Peyer's patch (tissue), 4 donors: Measurements from ENCODE around the gene EML1. TPM values are rescaled to one million over a fixed set of nuclear protein-coding genes. Genes with fewer than 3 reads are reported as not detected.
A peak's percentile ranks its signal among the peaks of the same experiment; 100 is the strongest.

Source experiments
- DNase-seq, 3 donors: peaks; one replicate each; pipeline ENCODE4 v3.0.0-alpha.2; 2017 to 2019
- H3K27ac ChIP-seq, 4 donors: fragments of 200-600 bp; sonication (generic); one replicate each; pipeline ENCODE4 v1.5.1; 2016 to 2019
- H3K27me3 ChIP-seq, 2 donors: fragments of 200-600 bp; sonication (generic); one replicate each; pipeline ENCODE4 v1.5.1; 2019
- H3K36me3 ChIP-seq, 3 donors: fragments of 200-600 bp; sonication (generic); one replicate each; pipeline ENCODE4 v1.5.1; 2016 to 2019
- H3K4me1 ChIP-seq, 4 donors: fragments of 200-600 bp; sonication (generic); one replicate each; pipeline ENCODE4 v1.5.1; 2016 to 2019
- H3K4me3 ChIP-seq, 4 donors: fragments of 200-600 bp; sonication (generic); 1 replicate in 3 of 4; 2 replicates in 1 of 4; pipeline ENCODE4 v1.5.1; 2016 to 2019; ENCODE audit warnings: mild to moderate bottlenecking in 1 of 4
- H3K9me3 ChIP-seq, 4 donors: fragments of 200-600 bp; sonication (generic); one replicate each; pipeline ENCODE4 v1.5.1; 2016 to 2019; ENCODE audit warnings: mild to moderate bottlenecking in 1 of 4
- POLR2A ChIP-seq, 2 donors: fragments of 450-650 bp; IDR thresholded peaks; one replicate each; pipeline ENCODE4 v1.5.1; 2017; ENCODE audit warnings: antibody characterized with exemption in 2 of 2, mild to moderate bottlenecking in 2 of 2, moderate library complexity in 2 of 2
- total RNA-seq, 4 donors: library from RNA; depleted of rRNA; stranded (reverse); fragments of >200 nt; gene quantifications; one replicate each; pipeline ENCODE4 v1.1.0, GENCODE V29; 2016
- TF ChIP-seq, protein P1 (sequence below), 6 experiments: fragments of 450-650 bp in 4 of 6; fragments of 200-600 bp in 2 of 6; sonication (generic) in 1 of 6; IDR thresholded peaks; one replicate each; pipeline ENCODE4 v1.5.1; 2017 to 2019; ENCODE audit warnings: antibody characterized with exemption in 6 of 6, mild to moderate bottlenecking in 3 of 6, moderate library complexity in 1 of 6

The EML1 gene
- total RNA-seq, 4 donors from 2014 or later, result 12.3 to 32.2 (median 18.9) TPM

DNA sequence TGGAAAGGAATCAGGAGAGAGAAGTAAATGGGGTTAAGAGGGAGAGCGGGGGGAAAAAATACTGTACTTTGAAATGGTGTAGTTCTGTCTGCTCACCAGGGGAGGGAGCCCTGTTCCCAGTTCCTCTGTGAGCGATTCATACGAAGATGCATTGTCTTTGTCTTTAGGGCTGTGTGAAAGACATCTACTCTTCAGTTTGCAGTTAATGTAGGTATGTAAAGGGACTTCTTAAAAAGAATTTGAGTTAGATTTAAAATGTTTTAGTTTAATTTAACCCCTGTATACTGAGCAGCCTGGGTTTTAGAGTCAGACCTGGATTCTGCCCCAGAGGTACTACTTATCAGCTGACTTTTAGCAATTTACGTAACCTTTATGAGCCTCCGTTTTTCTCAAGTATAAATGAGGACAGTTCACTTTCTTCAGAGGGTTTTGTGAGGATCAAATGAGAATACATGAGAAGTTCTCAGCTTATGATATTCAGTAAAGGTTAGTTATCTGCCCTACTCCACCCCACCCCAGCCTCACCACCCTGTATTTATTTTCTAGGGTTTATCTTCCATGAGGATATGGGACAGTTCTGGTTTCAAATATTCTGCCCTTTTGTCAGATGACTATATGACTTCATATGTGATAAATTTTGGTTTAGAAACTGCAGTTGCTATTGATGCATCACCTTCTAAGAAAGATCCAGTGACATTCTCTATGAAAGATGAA lies 189.5 kb downstream of the EML1 start:
- peak in 1 of 3 donors; percentile 82 for DNase-seq
- H3K4me3 ChIP-seq, result no peak overlapping the region
- no peaks in the 10 kb centered on the region for H3K27me3 ChIP-seq
- no peak overlapping the region for H3K27ac ChIP-seq
- no peaks in the 10 kb centered on the region for H3K36me3 ChIP-seq
- TF ChIP-seq, protein P1, sequence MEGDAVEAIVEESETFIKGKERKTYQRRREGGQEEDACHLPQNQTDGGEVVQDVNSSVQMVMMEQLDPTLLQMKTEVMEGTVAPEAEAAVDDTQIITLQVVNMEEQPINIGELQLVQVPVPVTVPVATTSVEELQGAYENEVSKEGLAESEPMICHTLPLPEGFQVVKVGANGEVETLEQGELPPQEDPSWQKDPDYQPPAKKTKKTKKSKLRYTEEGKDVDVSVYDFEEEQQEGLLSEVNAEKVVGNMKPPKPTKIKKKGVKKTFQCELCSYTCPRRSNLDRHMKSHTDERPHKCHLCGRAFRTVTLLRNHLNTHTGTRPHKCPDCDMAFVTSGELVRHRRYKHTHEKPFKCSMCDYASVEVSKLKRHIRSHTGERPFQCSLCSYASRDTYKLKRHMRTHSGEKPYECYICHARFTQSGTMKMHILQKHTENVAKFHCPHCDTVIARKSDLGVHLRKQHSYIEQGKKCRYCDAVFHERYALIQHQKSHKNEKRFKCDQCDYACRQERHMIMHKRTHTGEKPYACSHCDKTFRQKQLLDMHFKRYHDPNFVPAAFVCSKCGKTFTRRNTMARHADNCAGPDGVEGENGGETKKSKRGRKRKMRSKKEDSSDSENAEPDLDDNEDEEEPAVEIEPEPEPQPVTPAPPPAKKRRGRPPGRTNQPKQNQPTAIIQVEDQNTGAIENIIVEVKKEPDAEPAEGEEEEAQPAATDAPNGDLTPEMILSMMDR (IDR thresholded peaks at IDR 0.05), result peak; percentile 77 to 97 (median 88)
- TF ChIP-seq POLR2A (IDR thresholded peaks at IDR 0.05), result no peak
- no peaks in the 10 kb centered on the region for H3K9me3 ChIP-seq
- peaks cover 0 to 16% (median 0%) of the 10 kb centered on the region in 4 donors for H3K4me1 ChIP-seq

- Histone ChIP-seq H3K4me3 (no peak overlapping the region), H3K4me1 (peaks cover 0 to 16% (median 0%) of the 10 kb centered on the region in 4 donors)
- TF ChIP-seq, protein P1 (IDR thresholded peaks at IDR 0.05), result peak in 1 of 6 experiments; percentile 2
- no peak for TF ChIP-seq POLR2A (IDR thresholded peaks at IDR 0.05)
Observed at GRCh38 chr14:99983251-99984015, 190.2 kb downstream of the EML1 start.

GRCh38 chr14:99984036-99984435 lies 190.8 kb downstream of the EML1 start:
- peaks cover 0 to 16% (median 0%) of the 10 kb centered on the region in 4 donors for H3K4me1 ChIP-seq
- peak overlapping the region in 1 of 4 donors; percentile 27 for H3K27ac ChIP-seq
- TF ChIP-seq POLR2A (IDR thresholded peaks at IDR 0.05), result no peak
- TF ChIP-seq, protein P1 (IDR thresholded peaks at IDR 0.05), result no peak
- no peak for DNase-seq
- no peak overlapping the region for H3K4me3 ChIP-seq
- no peaks in the 10 kb centered on the region for H3K27me3 ChIP-seq
- no peaks in the 10 kb centered on the region for H3K36me3 ChIP-seq
- H3K9me3 ChIP-seq, result no peaks in the 10 kb centered on the region

More at GRCh38 chr14:99983251-99984015, 190.2 kb downstream of the EML1 start:
- Histone ChIP-seq H3K27ac (peak overlapping the region in 1 of 4 donors; percentile 27), H3K27me3 (no peaks in the 10 kb centered on the region), H3K36me3 (no peaks in the 10 kb centered on the region), H3K9me3 (no peaks in the 10 kb centered on the region)
- DNase-seq, result no peak

DNA sequence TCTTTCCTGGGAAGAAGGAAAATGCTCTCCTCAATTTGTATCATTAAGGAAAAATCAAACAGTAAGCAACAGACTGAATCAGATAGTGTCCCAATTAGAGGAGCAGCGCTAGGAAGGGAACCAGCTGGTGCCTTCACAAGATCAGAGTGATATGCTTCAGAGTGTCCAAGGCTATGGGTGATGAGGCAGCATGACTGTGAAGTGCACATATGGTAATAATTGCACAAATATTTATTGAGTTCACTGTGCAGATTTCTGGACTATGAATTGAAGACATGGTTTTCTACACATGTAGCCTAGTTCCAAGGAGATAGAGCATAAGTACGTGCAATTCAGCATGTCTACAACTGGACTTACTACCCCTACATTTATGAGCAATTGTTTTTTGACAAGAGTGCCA lies 193.2 kb downstream of the EML1 start:
- H3K27ac ChIP-seq, result no peak overlapping the region
- no peaks in the 10 kb centered on the region for H3K9me3 ChIP-seq
- DNase-seq, result no peak
- TF ChIP-seq POLR2A (IDR thresholded peaks at IDR 0.05), result no peak
- TF ChIP-seq, protein P1 (IDR thresholded peaks at IDR 0.05), result no peak
- H3K4me1 ChIP-seq, result peaks cover 0 to 9% (median 0%) of the 10 kb centered on the region in 4 donors
- no peaks in the 10 kb centered on the region for H3K27me3 ChIP-seq
- no peak overlapping the region for H3K4me3 ChIP-seq
- no peaks in the 10 kb centered on the region for H3K36me3 ChIP-seq

DNA sequence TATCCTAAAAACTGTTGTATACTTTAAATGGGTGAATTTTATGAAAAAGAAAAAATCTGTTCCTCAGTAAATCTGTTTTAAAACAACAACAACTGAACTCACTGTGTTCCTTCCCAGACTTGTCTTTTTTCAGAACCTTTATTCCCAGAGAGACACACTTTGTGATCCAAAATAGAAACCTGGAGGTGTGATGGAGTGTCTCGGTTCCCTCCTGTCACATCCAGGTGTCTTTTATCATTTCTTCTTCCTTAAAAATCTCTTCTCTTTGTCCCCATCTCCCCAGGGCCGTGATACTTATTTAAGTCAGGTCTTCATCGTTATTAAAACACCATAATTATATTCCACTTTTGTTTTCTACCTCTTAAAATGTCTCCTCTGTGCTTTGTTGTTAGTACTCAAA lies 195.8 kb downstream of the EML1 start:
- no peak for DNase-seq
- H3K4me3 ChIP-seq, result no peak overlapping the region
- no peak overlapping the region for H3K27ac ChIP-seq
- TF ChIP-seq POLR2A (IDR thresholded peaks at IDR 0.05), result no peak
- TF ChIP-seq, protein P1 (IDR thresholded peaks at IDR 0.05), result no peak
- no peaks in the 10 kb centered on the region for H3K9me3 ChIP-seq
- H3K36me3 ChIP-seq, result no peaks in the 10 kb centered on the region
- H3K27me3 ChIP-seq, result no peaks in the 10 kb centered on the region
- H3K4me1 ChIP-seq, result no peaks in the 10 kb centered on the region
